ENCODE data around the gene ATG7. TPM values are rescaled to one million over a fixed set of nuclear protein-coding genes. Genes with fewer than 3 reads are reported as not detected.

ATG7 gene
- total and polyA plus RNA-seq, 12 donors: 9.1 to 118 (median 40.0) TPM

GRCh38 chr3:11465744-11466616, 193.8 kb downstream of the ATG7 start:
- 43 to 54% (median 49%) methylated on average over 9 of the region's 9 CpGs for WGBS, 4 donors
- peak; percentile 47 to 80 (median 68) for DNase-seq
- TF ChIP-seq CTCF (IDR thresholded peaks at IDR 0.05) (peak in 2 of 6 experiments; percentile 11 to 19), POLR2A (IDR thresholded peaks at IDR 0.05) (no peak)
- intact Hi-C loops (cut with DNase I): no loop called here
- no peaks in the 10 kb centered on the region for H3K9me3 ChIP-seq (replicated peaks in 1 of 3)
- H3K27ac ChIP-seq: peak overlapping the region in 4 of 5 donors; percentile 11 to 86 (median 62)
- no peaks in the 10 kb centered on the region for H3K36me3 ChIP-seq (replicated peaks in 1 of 2)
- peaks cover 6 to 19% of the 10 kb centered on the region in 2 donors for H3K4me1 ChIP-seq (replicated peaks in 1 of 2)
- no peaks in the 10 kb centered on the region for H3K27me3 ChIP-seq
- H3K4me3 ChIP-seq: no peak overlapping the region

- TF ChIP-seq CTCF (IDR thresholded peaks at IDR 0.05): no peak
- TF ChIP-seq POLR2A (IDR thresholded peaks at IDR 0.05): no peak
- peaks cover 0 to 19% of the 10 kb centered on the region in 2 donors for H3K4me1 ChIP-seq (replicated peaks in 1 of 2)
- 82 to 93% (median 89%) methylated on average over 4 of the region's 4 CpGs for WGBS, 4 donors
- H3K4me3 ChIP-seq: no peak overlapping the region
- no peaks in the 10 kb centered on the region for H3K27me3 ChIP-seq
- no peaks in the 10 kb centered on the region for H3K36me3 ChIP-seq (replicated peaks in 1 of 2)
- intact Hi-C loops (cut with DNase I): no loop called here
- H3K9me3 ChIP-seq (replicated peaks in 1 of 3): no peaks in the 10 kb centered on the region
- no peak overlapping the region for H3K27ac ChIP-seq
- no peak for DNase-seq
Measured at GRCh38 chr3:11467875-11468274, 195.7 kb downstream of the ATG7 start.

DNA sequence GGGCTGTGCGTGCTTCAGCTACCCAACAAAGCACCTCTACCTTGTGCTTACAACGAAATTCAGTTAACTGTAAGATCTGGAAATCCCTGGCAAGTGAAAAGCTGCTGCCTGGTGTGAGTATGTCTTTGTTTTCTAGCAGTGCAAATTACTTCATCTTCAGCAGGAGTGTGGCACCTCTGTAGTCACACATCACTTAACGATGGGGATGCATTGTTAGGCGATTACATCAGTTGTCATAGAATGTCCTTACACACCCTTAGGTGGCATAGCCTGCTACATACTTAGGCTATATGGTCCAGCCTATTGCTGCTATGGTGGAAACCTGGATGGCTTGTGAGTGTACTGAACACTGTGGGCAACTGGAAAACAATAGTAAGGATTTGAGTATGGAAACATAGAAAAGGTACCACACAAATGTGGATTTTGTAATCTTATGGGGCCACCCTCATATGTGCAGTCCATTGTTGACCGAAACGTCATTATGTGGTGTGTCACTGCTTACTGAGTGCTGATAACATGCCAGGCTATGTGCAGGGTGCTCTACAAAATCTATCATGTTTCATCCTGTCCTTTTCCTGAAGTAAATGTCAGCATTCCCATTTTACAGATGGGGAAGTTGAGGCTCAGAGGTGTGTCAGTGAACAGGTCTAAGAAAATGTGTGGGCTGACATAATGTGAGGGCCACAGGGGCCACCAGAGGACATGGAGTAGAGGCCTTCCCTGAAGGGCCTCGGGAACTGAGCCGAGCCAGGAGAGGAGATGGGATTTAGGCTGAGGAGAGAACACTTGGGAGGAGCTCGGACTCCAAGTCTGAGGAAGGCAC, 198.0 kb downstream of the ATG7 start:
- WGBS, 4 donors: 85 to 96% (median 92%) methylated on average over 9 of the region's 9 CpGs
- Histone ChIP-seq H3K4me1 (replicated peaks in 1 of 2) (peaks cover 0 to 19% of the 10 kb centered on the region in 2 donors), H3K9me3 (replicated peaks in 1 of 3) (no peaks in the 10 kb centered on the region), H3K4me3 (no peak overlapping the region), H3K27ac (no peak overlapping the region), H3K36me3 (replicated peaks in 1 of 2) (no peaks in the 10 kb centered on the region), H3K27me3 (no peaks in the 10 kb centered on the region)
- DNase-seq: no peak
- intact Hi-C loops (cut with DNase I): no loop called here
- TF ChIP-seq POLR2A (IDR thresholded peaks at IDR 0.05): no peak
- no peak for TF ChIP-seq CTCF (IDR thresholded peaks at IDR 0.05)

DNA sequence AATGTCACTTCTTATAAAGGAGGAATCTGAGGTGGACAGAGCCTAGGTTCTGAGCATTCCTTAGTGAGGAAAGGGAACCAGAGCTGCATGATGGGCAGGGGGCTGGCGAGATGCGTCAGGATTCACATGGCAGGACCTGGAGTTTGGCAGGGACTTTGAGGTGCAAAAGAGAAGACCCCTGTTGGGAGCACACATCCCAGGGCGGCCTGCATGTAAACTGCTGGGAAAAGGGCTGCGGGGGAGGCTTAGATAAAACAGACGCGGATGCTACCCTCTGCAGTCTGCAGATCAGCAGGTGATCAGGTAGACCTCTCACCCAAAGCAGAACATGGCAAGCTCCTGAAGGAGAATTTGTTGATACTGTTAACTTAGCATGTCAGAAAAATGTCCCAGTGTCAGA, 203.1 kb downstream of the ATG7 start:
- H3K4me1 ChIP-seq (replicated peaks in 1 of 2): peaks cover 2 to 4% of the 10 kb centered on the region in 2 donors
- 95 to 99% (median 97%) methylated on average over 6 of the region's 6 CpGs for WGBS, 4 donors
- no peak for TF ChIP-seq CTCF (IDR thresholded peaks at IDR 0.05)
- TF ChIP-seq POLR2A (IDR thresholded peaks at IDR 0.05): no peak
- no peaks in the 10 kb centered on the region for H3K9me3 ChIP-seq (replicated peaks in 1 of 3)
- intact Hi-C loops (cut with DNase I): no loop called here
- H3K27ac ChIP-seq: no peak overlapping the region
- no peak overlapping the region for H3K4me3 ChIP-seq
- DNase-seq: no peak
- H3K27me3 ChIP-seq: no peaks in the 10 kb centered on the region
- H3K36me3 ChIP-seq (replicated peaks in 1 of 2): no peaks in the 10 kb centered on the region
